ENCODE results near the gene ANXA9. TPM values are rescaled to one million over a fixed set of nuclear protein-coding genes. Genes with fewer than 3 reads are reported as not detected.

Gene ANXA9
- total RNA-seq, 1 donor from 2014 or later: 1.2 TPM

DNA sequence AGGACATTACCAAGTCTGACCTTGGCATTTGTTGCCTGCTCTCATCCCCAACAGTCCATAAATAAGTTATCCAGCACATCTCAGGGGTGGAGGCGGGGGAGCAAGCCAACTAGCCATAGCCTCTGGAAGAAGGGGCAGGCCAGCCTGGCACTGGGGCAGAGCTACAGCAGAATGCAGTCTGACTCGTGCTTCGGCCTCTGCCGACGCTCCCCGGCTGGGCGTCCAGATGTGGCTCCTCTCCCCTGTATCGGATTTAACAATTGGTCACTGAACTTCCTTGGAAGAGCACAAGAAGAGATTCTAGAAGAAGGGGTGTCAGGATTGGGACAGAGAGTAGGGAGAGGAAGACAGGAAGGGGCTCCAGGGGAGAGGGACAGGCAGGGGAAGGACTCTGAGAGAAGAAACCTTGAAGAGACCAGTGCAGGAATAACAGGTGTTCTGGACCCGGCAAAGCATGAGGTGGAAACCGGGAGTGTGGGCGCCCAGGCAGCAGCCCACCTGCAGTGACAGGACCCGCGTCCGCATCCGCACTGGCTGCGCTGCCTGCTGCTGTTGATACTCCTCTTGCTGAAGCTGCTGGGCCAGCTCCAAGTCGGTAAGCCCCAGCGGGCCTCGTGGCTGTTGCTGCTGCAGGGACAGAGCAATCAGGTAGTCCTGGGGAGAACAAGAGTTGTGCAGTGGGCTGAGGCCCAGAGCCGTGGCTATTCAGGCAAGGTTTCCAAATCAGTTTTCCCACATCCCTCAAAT, 15.2 kb downstream of the ANXA9 start:
- DNase-seq (no peak), ATAC-seq (no peak)
- intact Hi-C loops (cut with DNase I): no loop called here
- Histone ChIP-seq H3K4me1 (peaks cover 13% of the 10 kb centered on the region), H3K4me3 (no peak overlapping the region), H3K9me3 (no peaks in the 10 kb centered on the region), H3K36me3 (peaks cover 55% of the 10 kb centered on the region), H3K27me3 (no peaks in the 10 kb centered on the region), H3K27ac (no peak overlapping the region)
- TF ChIP-seq, protein P1, sequence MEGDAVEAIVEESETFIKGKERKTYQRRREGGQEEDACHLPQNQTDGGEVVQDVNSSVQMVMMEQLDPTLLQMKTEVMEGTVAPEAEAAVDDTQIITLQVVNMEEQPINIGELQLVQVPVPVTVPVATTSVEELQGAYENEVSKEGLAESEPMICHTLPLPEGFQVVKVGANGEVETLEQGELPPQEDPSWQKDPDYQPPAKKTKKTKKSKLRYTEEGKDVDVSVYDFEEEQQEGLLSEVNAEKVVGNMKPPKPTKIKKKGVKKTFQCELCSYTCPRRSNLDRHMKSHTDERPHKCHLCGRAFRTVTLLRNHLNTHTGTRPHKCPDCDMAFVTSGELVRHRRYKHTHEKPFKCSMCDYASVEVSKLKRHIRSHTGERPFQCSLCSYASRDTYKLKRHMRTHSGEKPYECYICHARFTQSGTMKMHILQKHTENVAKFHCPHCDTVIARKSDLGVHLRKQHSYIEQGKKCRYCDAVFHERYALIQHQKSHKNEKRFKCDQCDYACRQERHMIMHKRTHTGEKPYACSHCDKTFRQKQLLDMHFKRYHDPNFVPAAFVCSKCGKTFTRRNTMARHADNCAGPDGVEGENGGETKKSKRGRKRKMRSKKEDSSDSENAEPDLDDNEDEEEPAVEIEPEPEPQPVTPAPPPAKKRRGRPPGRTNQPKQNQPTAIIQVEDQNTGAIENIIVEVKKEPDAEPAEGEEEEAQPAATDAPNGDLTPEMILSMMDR (IDR thresholded peaks at IDR 0.05): no peak

DNA sequence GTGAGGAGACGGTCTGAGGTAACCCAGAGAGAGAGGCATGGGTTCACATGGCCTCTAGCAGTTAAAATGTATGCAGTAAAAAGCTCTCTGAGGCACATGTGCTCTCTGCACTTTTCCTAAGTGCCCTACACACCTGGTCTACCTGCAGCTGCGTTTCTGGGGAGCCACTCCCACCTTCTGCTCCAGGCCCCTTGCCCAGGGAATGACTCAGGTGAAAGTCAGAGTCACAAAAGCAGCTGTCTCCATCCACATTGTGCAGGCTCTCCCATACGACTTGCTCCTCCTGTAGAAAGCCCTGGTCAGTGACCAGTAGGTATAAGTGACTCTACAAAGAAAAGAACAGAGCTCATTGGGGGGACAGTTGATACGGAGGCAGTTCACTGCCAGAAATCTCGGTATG, 15.9 kb downstream of the ANXA9 start:
- TF ChIP-seq, protein P1 (IDR thresholded peaks at IDR 0.05): no peak
- H3K27me3 ChIP-seq: no peaks in the 10 kb centered on the region
- intact Hi-C loops (cut with DNase I): no loop called here
- H3K27ac ChIP-seq: no peak overlapping the region
- no peaks in the 10 kb centered on the region for H3K9me3 ChIP-seq
- peaks cover 20% of the 10 kb centered on the region for H3K4me1 ChIP-seq
- no peak overlapping the region for H3K4me3 ChIP-seq
- ATAC-seq (no peak), DNase-seq (no peak)
- peaks cover 55% of the 10 kb centered on the region for H3K36me3 ChIP-seq

DNA sequence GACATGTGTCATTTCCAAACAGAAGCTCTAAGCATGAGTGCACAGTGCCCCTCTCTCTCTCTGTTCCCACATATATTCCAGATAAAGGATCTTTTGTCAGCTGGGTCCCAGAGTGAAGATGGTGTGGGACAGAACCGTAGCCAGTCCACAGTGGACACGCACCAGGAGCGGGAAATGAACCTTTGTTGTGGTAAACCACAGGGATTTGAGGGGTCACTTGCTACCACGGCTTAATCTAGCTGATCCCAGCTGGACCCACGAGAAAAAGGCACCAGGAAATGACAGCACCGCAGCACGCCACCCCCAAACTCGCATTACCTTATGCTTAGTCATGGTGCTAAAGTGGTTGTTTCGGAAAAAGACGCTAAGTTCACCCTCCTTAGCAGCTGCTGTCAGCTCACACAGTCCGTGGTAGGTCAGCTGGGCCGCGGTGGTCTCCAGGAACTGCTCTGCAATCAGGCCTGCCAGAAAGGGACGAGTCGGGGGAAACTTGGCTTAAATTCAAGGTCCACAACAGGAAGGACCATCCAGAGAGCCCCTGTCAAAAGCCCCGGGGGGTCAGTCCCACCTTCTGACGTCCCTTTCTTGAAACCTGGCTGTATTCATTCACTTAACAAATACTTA, 17.1 kb downstream of the ANXA9 start:
- TF ChIP-seq, protein P1 (IDR thresholded peaks at IDR 0.05): no peak
- intact Hi-C loops (cut with DNase I): no loop called here

DNA sequence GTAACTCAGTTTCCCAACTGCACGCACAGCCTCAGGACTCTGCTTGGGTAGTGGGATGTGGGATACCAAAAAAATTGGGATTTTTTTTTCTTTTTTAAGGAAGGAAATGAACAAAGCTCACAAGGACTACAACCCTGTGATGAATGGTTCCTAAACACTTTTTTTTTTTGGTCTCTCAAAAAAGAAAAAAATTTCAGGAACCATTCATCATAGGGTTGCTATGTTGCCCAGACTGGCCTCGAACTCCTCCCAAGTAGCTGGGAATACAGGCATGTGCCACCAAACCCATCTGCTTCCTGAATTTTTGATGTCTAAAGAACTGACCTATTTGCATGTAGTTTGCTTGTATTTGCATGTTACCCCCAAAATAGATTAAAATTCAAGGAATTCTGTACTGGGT, 17.8 kb downstream of the ANXA9 start:
- no peak for ATAC-seq
- H3K4me3 ChIP-seq: no peak overlapping the region
- peaks cover 55% of the 10 kb centered on the region for H3K36me3 ChIP-seq
- H3K27me3 ChIP-seq: no peaks in the 10 kb centered on the region
- TF ChIP-seq, protein P1 (IDR thresholded peaks at IDR 0.05): no peak
- intact Hi-C loops (cut with DNase I): no loop called here
- peaks cover 39% of the 10 kb centered on the region for H3K4me1 ChIP-seq
- no peaks in the 10 kb centered on the region for H3K9me3 ChIP-seq
- H3K27ac ChIP-seq: peak overlapping the region; percentile 11
- no peak for DNase-seq

More for the DNA sequence above, 17.1 kb downstream of the ANXA9 start:
- Histone ChIP-seq H3K4me1 (peaks cover 32% of the 10 kb centered on the region), H3K9me3 (no peaks in the 10 kb centered on the region), H3K36me3 (peaks cover 55% of the 10 kb centered on the region), H3K27me3 (no peaks in the 10 kb centered on the region), H3K27ac (no peak overlapping the region), H3K4me3 (no peak overlapping the region)
- DNase-seq: no peak
- ATAC-seq: no peak

DNA sequence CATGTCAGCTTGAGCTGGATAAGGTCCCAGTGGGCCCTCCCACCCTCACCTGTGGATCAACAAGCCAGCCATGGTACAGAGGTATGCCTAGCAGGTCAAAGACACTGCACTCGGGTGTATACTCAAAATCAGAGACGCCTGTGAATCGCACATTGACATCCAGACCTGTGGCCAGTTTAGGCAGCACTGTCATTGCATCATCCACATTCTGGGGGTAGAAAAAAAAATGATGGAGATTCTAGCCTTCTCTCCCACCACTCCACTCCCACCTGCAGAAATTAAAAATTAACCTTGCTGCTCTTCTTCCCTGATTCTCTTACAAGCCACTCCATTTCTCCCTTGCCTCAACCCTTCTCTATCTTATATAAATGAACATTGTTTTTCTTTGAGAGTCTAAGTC, 18.3 kb downstream of the ANXA9 start:
- Histone ChIP-seq H3K9me3 (no peaks in the 10 kb centered on the region), H3K4me3 (no peak overlapping the region), H3K27ac (no peak overlapping the region), H3K36me3 (peaks cover 55% of the 10 kb centered on the region), H3K4me1 (peaks cover 40% of the 10 kb centered on the region), H3K27me3 (no peaks in the 10 kb centered on the region)
- intact Hi-C loops (cut with DNase I): no loop called here
- no peak for DNase-seq
- TF ChIP-seq, protein P1 (IDR thresholded peaks at IDR 0.05): no peak
- ATAC-seq: no peak

Measured in upper lobe of right lung (tissue), 1 donor.